SK-N-MC (cell line): ENCODE measurements around the gene IQSEC3.

Experiments
- EZH2 ChIP-seq: fragments of 200-600 bp; sonication (generic); IDR thresholded peaks from one replicate; pipeline ENCODE4 v1.6.1; 2017; ENCODE audit warnings: antibody characterized with exemption
- POLR2AphosphoS5 ChIP-seq: IDR thresholded peaks from 2 replicates; pipeline ENCODE4 v1.6.1; 2012; ENCODE audit warnings: mild to moderate bottlenecking, low read depth, low read length, borderline replicate concordance

DNA sequence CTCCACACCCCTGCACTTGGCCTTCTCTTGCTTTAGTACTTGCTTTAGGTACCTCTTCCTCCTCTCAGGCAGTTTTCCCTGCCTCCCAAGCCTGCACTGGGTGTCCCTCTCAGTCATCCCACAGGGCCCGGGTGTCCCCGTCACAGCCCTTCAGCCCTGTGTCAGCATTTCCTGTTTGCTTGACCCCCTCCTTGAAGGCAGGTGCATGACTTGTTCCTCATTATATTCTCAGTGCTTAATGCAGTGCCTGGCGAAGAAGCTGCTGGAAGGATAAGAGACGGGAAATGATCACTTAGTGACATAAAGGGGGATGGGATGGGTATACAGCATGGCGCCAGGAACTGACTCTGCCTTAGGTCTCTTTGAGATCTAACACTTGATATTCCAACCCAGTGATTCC is 61.5 kb downstream of the IQSEC3 start:
- TF ChIP-seq POLR2AphosphoS5 (no peak), EZH2 (no peak)
